NCI-H2196 (cell line): Measurements from ENCODE around the gene STXBP6.
"Not testable (repeated sequence)": the region's sequence is repeated elsewhere in the genome, so short reads cannot be mapped to it uniquely, and the experiment has no call there.

Experiments
- DNase-seq: peaks from one replicate; lab custom pipeline; 2025; ENCODE audit not compliant: unreplicated experiment; lab: John Stamatoyannopoulos, UW

STXBP6 gene

DNA sequence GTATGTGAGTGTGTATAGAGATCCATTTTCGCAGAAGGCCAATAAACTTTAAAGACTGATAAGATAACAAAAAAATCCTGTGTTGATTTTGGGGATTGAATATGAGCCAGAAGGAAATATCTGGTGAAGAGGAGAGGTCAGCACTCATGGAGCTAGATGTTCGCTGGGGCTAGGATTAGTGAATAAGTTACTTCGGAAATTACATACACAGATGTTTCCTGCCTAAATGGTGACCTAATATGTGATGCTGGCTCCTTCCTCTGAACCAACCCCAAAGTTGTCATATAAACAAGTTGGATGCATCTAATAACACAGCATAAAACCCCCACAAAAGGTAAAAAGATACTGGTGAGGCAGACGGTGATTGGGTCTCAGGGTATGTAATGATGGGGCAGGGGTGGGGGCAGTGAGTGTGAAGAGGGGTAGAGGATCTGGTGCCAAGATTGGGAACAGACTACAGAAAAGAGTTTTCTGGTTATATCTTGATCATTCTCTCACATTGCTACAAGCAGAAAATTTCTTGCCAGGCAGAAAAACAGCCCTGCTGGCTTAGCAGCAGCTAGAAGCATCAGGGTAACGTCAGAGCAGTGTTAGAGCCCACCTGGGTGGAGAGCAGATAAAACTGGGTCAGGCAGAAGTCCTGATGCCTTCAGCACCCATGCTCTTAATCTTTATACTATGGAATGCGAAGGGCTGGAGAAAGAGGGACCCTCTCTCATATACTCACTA is 275.6 kb downstream of the STXBP6 start:
- no peak for DNase-seq

DNA sequence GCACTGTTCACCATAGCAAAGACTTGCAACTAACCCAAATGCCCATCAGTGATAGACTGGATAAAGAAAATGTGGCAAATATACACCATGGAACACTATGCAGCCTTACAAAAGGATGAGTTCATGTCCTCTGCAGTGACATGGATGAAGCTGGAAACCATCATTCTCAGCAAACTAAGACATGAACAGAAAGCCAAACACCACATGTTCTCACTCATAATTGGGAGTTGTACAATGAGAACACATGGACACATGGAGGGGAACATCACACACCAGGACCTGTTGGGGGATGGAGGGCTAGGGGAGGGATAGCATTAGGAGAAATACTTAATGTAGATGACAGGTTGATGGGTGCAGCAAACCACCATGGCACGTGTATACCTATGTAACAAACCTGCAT is 276.4 kb downstream of the STXBP6 start:
- DNase-seq = not testable (repeated sequence)

DNA sequence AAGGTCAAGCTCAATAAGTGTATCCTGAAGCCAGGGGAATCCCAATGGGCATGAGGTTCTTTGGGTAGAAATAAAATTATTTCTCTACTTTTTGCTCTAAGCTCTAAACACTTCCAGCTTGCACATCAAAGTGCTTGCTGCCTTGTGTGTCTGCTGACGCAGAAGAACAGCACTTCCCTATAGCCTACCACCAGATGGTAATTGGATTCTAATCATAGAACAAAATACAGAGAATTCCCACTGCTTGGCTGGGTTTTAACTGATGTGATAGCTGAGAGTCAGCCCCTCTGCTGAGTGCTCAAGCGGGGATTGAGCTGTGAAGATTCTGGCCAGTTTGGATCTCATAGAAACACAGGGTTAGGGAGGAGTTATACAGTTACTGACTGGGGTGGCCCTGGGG is 283.5 kb downstream of the STXBP6 start:
- DNase-seq = no peak

DNA sequence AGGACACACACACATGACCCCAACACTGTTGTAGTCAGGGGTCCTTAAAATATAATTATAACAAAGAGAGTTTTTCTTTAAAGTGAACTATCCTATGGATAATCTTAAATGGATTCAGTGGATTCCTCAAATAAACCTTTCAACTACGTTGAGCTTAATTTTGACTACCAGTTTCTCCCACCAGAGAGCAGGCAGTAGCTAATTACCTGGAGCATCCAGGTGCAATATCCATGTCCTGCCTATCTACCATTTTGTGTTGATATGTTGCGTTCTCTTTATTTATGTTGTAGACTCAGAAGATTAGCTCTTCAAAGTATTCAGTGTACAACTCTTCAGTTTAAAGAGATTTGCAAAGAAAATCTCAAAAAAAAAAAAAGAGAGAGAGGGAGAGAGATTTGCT is 288.8 kb downstream of the STXBP6 start:
- no peak for DNase-seq
